IPS-20b (cell line): ENCODE measurements around the gene TTLL11.
"Not testable (repeated sequence)": the region's sequence is repeated elsewhere in the genome, so short reads cannot be mapped to it uniquely, and the experiment has no call there.

ENCODE experiments used
- H3K27ac ChIP-seq: one replicate; pipeline ENCODE4 v1.5.1; 2013; ENCODE audit warnings: low read length
- H3K27me3 ChIP-seq: 2 replicates; pipeline ENCODE4 v1.6.1; 2013; ENCODE audit warnings: mild to moderate bottlenecking, low read length, inconsistent platforms; ENCODE audit not compliant: insufficient read depth
- H3K36me3 ChIP-seq: 2 replicates; pipeline ENCODE4 v1.6.1; 2013; ENCODE audit warnings: low read depth, mild to moderate bottlenecking, inconsistent platforms, low read length, moderate library complexity; ENCODE audit not compliant: insufficient read depth
- H3K4me1 ChIP-seq: 2 replicates; pipeline ENCODE4 v1.6.1; 2013; ENCODE audit warnings: mild to moderate bottlenecking, control low read depth, inconsistent platforms, low read length, moderate library complexity; ENCODE audit not compliant: insufficient read depth
- H3K4me3 ChIP-seq: 2 replicates; pipeline ENCODE4 v1.5.1; 2013; ENCODE audit warnings: mild to moderate bottlenecking, low read length, inconsistent platforms
- H3K9ac ChIP-seq: 2 replicates; pipeline ENCODE4 v1.6.1; 2013; ENCODE audit warnings: low read depth, mild to moderate bottlenecking, inconsistent platforms, low read length, moderate library complexity
- H3K9me3 ChIP-seq: 2 replicates; pipeline ENCODE4 v1.6.1; 2013; ENCODE audit warnings: mild to moderate bottlenecking, low read depth, low read length, inconsistent platforms; ENCODE audit not compliant: insufficient read depth

Gene TTLL11

GRCh38 chr9:122066680-122067079 lies 26.4 kb downstream of the TTLL11 start:
- not testable (repeated sequence) for H3K4me3 ChIP-seq, H3K36me3 ChIP-seq, H3K4me1 ChIP-seq, H3K27me3 ChIP-seq, H3K27ac ChIP-seq, H3K9ac ChIP-seq, H3K9me3 ChIP-seq

DNA sequence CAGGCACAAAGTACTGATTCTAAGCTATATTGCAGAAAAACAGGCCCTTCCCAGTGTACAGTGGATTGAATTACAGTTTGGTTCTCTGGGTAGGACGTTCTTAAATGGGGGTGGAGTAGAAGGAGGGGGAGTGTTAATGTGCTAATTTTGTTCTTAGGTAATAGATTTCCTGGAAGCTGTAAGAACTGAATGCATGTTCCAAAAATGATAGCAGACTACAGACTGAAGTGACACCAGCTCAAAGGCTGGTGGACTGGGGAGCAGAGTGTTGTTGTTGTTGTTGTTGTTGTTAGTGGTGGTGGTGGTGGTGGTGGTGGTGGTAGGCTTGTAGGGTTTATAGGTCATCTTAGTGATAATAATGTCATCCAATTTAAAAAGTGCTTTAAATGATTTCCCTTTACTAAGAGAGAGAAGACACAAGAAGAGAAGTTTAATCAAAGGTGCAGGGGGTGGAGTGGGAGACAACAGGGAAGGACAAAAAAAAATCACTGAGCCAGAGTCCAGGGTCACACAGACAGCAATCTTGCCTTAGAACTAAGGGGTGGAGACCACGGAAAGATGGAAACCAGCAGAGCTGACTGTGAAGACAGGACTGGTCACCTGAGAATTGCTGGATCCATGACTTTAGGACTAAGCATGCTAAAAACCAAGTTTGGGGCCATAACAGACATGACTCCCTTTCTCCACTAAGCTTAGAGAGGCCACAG lies 27.0 kb downstream of the TTLL11 start:
- H3K9ac ChIP-seq: no peak overlapping the region
- H3K36me3 ChIP-seq: no peaks in the 10 kb centered on the region
- H3K9me3 ChIP-seq: no peaks in the 10 kb centered on the region
- no peaks in the 10 kb centered on the region; the same call in 1 of the 2 replicates for H3K27me3 ChIP-seq
- no peak overlapping the region for H3K4me3 ChIP-seq
- no peak overlapping the region for H3K27ac ChIP-seq
- H3K4me1 ChIP-seq: no peaks in the 10 kb centered on the region

GRCh38 chr9:122060481-122060880 lies 32.6 kb downstream of the TTLL11 start:
- Histone ChIP-seq H3K27me3 (peaks cover 7% of the 10 kb centered on the region; the same call in 1 of the 2 replicates), H3K4me3 (no peak overlapping the region), H3K9ac (no peak overlapping the region), H3K36me3 (no peaks in the 10 kb centered on the region), H3K4me1 (no peaks in the 10 kb centered on the region), H3K27ac (no peak overlapping the region), H3K9me3 (no peaks in the 10 kb centered on the region)

DNA sequence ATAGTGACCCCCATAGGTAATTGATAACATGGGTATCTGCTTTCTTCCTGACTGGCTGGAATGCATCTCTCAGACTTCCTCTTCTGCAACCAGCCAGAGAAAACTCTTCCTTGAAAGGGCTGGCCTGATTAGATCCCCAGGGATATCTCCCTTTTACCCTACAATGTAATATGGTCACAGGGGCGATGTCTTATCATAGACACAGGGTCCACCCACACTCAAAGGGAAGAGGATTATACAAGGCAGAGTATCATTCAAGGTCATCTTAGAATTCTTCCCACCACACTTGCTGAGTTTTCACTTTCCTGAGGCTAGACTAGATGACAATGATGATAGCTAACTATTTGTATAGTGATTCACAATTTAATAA lies 33.2 kb downstream of the TTLL11 start:
- Histone ChIP-seq H3K36me3 (no peaks in the 10 kb centered on the region), H3K9me3 (no peaks in the 10 kb centered on the region), H3K27ac (no peak overlapping the region), H3K4me3 (no peak overlapping the region), H3K4me1 (no peaks in the 10 kb centered on the region), H3K27me3 (peaks cover 7% of the 10 kb centered on the region; the same call in 1 of the 2 replicates), H3K9ac (no peak overlapping the region)

GRCh38 chr9:122059214-122059954 lies 33.7 kb downstream of the TTLL11 start:
- H3K36me3 ChIP-seq: no peaks in the 10 kb centered on the region
- no peaks in the 10 kb centered on the region for H3K4me1 ChIP-seq
- no peak overlapping the region for H3K27ac ChIP-seq
- no peak overlapping the region for H3K9ac ChIP-seq
- no peaks in the 10 kb centered on the region for H3K9me3 ChIP-seq
- H3K4me3 ChIP-seq: no peak overlapping the region
- H3K27me3 ChIP-seq: peaks cover 7% of the 10 kb centered on the region; the same call in 1 of the 2 replicates

DNA sequence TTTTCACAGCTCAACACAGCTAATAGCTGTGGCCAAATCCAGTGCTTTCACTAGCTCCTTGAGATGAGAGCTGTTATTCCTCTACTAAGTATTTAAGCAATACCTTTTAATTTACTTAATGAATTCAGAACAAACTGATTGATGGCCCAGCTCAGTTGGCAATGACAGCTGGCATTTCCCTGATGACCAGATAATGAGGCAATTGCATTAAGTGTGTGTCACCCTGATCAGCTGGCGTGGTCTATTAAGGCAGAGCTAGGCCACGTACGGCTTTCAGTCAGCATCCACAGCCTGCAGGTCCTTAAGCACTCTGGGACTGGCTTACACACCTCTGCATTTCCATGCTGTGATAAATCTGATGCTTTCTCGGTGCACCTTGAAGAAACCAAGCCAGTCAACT lies 34.4 kb downstream of the TTLL11 start:
- Histone ChIP-seq H3K4me1 (no peaks in the 10 kb centered on the region), H3K4me3 (no peak overlapping the region), H3K9ac (no peak overlapping the region), H3K9me3 (no peaks in the 10 kb centered on the region), H3K27ac (no peak overlapping the region), H3K36me3 (no peaks in the 10 kb centered on the region), H3K27me3 (peaks cover 7% of the 10 kb centered on the region; the same call in 1 of the 2 replicates)

GRCh38 chr9:122058051-122058450 lies 35.1 kb downstream of the TTLL11 start:
- no peak overlapping the region for H3K9ac ChIP-seq
- no peaks in the 10 kb centered on the region for H3K9me3 ChIP-seq
- peaks cover 7% of the 10 kb centered on the region; the same call in 1 of the 2 replicates for H3K27me3 ChIP-seq
- H3K4me1 ChIP-seq: no peaks in the 10 kb centered on the region
- no peak overlapping the region for H3K4me3 ChIP-seq
- no peak overlapping the region for H3K27ac ChIP-seq
- H3K36me3 ChIP-seq: no peaks in the 10 kb centered on the region

- Histone ChIP-seq H3K4me1 (no peaks in the 10 kb centered on the region), H3K27ac (no peak overlapping the region), H3K9ac (no peak overlapping the region), H3K9me3 (no peaks in the 10 kb centered on the region), H3K36me3 (no peaks in the 10 kb centered on the region), H3K4me3 (no peak overlapping the region), H3K27me3 (peaks cover 7% of the 10 kb centered on the region; the same call in 1 of the 2 replicates)
Measured at GRCh38 chr9:122057211-122057610, 35.9 kb downstream of the TTLL11 start.

DNA sequence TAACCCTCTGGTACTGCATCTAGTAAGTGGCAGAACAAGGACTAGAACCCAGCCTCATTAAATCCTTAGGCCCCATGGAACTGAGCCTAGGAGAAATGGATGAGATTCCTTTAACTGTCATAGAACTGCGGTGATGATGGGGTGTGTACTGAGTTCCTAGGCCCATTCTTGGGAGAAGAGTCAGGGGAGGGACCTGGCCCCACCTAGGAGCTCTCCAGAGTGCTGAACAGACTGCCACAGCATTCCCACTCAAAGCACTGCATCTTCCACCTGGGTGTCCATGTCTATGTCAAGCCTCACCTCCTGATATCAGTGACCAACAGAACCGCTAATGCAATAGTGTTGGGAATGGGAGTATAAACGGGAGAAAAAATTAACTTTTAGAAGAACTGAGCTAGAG lies 36.6 kb downstream of the TTLL11 start:
- Histone ChIP-seq H3K9ac (no peak overlapping the region), H3K4me1 (no peaks in the 10 kb centered on the region), H3K9me3 (no peaks in the 10 kb centered on the region), H3K27ac (no peak overlapping the region), H3K4me3 (no peak overlapping the region), H3K27me3 (peaks cover 7% of the 10 kb centered on the region; the same call in 1 of the 2 replicates), H3K36me3 (no peaks in the 10 kb centered on the region)

DNA sequence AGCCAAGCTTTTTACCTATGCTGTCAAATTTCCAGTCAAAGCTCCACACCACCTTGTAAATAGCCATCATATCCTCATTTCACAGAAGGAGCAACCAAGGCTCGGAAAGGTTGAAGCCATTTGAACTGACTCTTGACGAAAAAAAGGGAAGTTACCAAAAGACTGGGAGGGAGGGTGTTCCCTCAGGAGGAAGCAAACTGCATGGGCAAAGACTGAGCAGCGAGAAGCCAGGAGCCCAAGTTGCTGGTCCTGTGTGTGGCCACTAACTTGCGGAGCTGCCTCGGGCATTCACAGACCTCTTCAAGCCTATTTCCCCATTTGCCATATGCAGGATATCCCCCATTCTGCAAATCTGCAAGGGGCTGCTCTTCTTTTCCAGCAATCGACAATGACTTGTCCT lies 37.4 kb downstream of the TTLL11 start:
- Histone ChIP-seq H3K36me3 (no peaks in the 10 kb centered on the region), H3K4me1 (no peaks in the 10 kb centered on the region), H3K9ac (no peak overlapping the region), H3K4me3 (no peak overlapping the region), H3K9me3 (no peaks in the 10 kb centered on the region), H3K27ac (no peak overlapping the region), H3K27me3 (peaks cover 5% of the 10 kb centered on the region; the same call in 1 of the 2 replicates)

DNA sequence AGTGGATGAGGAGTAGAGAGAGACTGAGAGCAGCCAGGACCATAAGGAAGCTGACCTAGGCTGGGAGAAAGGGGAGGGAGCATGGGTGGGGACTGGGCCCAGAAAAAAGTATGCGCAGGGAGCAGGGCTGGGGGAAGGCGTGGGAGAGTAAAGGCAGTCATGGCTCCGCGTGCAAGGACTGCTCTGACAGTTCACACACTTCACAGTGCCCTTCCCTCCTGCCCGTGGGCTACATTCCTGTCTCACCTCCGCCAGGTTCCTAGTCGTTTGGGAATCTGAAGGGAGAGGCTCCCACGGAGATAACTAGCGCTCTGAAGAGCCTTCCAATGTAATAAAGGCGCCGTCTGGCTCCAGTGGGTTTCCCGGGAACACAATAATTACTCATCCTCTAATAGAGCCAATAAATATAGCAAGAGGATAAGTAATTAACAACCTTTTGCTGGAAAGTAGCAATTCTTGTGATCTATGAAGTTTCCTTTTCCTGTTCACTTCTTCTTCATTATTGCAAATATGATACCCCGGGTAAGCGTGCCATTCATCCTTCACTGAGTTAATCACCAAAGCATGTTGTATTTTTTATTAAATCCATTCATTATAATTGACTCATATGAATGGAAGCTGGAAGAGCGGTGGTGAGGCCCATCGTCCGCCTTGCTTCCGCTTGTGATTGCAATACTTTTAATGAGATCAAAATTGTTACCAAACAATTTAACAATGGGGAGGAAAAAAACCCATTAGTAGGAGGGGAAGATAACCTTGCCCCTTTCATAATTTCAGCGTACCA lies 39.3 kb downstream of the TTLL11 start:
- Histone ChIP-seq H3K27me3 (no peaks in the 10 kb centered on the region), H3K36me3 (no peaks in the 10 kb centered on the region), H3K9me3 (no peaks in the 10 kb centered on the region), H3K4me3 (no peak overlapping the region), H3K4me1 (no peaks in the 10 kb centered on the region), H3K9ac (no peak overlapping the region), H3K27ac (no peak overlapping the region)
